RKO (cell line): ENCODE results near the gene HSPB8.

Source experiments
- DNase-seq: peaks from one replicate; pipeline ENCODE4 v3.0.0-alpha.2; 2016; ENCODE audit warnings: low spot score

Gene HSPB8

DNA sequence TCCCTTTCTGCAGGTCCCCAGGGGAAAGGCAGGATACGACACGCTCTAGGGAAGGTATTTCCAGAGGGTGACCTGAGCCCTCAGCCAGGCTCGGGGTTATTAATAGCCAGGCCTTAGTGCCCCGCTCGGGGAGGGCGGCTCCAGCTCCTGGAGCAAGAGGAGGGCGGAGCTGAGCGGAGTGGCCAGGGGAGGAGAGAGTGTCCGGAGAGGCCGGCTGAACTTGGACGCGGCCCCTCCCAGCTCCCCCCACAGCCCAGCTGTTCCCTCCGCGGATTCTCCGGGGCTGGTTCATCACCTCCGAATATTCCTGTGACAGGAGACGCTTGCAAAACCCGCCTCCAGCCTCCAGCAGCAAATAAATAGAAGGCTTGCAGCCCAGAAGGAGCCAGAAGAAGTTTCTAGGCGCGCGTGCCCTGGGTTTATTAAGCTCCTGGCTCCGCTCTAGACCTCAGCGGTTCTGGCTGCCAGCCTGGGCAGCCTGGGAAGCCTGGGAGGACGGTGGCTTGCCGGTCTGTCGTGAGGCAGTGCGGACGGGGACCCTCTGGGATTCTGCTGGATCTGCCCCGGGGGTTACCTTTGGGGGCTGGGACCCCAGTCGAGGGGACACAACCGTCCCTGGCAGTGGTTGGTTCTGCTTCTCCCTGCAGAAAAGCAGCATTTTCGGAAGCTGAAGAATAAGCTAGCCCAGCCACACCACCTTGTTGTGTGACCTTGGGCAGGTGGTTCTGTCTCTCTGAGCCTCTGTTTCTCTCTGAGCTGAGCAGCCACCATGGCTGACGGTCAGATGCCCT, at the start of gene HSPB8:
Gene HSPB8, plus strand, starts transcription at position 388 of the 791 bp plus-strand sequence. Its CDS starts 382 bp downstream, at position 770.
- no peak for DNase-seq

DNA sequence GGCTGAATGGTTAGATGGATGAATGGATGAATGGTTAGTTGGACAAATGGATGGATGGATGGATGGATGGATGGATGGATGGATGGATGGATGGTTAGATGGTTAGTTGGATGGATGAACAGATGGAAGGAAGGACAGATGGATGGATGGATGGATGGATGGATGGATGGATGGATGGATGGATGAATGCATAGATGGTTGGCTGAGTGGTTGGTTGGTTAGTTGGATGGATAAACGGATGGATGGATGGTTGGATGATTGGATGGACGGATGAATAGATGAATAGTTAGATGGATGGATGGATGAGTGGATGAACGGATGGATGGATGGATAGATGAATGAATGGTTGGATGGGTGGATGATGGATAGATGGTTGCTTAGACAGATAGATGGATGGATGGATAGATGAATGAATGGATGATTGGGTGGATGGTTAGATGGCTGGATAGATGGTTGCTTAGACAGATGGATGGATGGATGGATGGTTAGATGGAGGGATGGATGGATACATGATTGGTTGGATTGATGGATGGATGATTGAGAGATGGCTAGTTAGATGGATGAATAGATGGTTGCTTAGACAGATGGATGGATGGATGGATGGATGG, 48.8 kb upstream of the HSPB8 start:
- DNase-seq, result no peak

- no peak for DNase-seq
These were observed 48.2 kb upstream of the HSPB8 start for GRCh38 chr12:119130523-119130922.

DNA sequence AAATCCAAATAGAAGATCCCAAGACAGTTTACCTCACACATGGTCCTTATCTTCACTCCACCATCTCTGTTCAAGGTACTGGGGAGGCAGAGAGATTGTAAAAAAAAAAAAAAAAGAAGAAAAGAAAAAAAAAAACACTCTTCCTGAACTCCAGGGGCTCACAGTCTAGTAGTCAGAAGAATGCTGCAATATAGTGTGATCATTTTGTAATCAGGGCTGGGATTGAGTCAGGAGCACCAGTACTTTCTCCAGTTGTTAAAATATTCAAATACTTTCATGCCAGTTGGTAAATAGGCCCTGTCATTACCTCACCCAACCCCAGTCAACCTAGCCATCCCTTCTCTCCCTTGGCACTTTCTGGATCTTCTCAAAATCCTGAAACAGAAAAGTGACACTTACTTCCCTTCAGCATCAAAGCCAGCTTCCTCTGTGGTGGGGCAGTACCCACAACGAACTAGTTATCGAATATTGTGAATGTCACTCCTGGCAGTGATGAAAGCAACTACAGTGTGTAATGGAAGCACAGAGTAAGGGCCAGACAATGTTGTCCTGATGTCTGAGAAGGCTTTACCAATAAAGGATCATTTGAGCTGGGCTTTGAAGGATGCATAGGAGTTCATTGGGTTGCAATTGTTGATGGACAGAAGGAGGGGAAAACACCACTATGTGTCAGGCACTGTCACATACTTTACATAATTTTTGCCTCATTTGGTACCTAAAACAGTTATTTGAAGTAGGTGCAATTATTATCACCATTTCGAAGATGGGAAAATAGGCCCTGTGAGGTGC, 44.3 kb upstream of the HSPB8 start:
- no peak for DNase-seq

- no peak for DNase-seq
These were observed 41.8 kb upstream of the HSPB8 start for GRCh38 chr12:119136811-119137410.

GRCh38 chr12:119139448-119139847, 39.3 kb upstream of the HSPB8 start:
- DNase-seq, result no peak

DNA sequence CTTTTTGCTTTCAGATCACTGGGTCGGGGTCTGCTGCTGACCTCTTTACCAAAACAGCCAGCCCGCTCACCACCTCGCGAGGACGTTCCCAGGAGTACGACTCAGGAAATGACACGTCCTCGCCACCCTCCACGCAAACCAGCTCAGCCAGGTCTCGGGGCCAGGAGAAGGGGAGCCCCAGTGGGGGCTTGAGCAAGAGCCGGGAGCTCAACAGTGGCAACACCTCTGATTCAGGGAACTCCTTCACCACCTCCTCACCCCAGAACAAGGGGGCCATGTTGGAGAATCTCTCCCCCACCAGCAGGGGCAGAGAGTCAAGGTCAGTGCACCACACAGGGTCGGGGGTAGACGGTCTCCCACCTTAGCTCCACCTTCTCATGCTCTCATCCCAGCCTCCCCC, 33.4 kb upstream of the HSPB8 start:
- DNase-seq, result no peak

DNA sequence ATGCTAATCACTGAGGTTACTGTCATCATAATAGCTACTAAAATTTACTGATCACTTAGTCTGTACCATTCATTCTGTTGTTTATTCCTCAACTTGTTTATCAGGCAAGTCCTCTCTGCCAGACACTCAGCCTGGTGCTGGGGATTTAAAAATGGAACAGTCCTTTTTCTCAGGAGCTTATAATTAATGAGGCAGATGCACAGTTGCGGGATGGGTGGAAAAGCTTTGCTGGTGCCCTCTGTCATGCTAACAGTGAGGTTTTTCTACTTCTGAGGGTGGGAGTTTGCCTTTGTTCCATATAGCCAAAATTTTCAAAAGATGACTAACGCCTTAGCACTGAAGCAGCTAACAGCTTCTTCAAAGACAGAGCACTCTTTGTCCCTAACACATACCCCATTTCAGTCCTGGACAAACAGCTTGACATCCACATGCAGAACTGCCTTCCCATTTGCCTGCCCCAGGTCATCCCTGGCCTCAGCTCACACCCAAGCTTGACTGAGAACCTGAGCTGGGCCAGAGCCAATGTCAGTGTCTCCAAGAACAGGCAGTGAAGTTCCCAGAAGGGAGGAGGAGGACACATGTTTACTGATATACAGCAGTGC, 30.8 kb upstream of the HSPB8 start:
- no peak for DNase-seq

GRCh38 chr12:119149270-119149669, 29.5 kb upstream of the HSPB8 start:
- DNase-seq, result no peak

GRCh38 chr12:119151445-119152026, 27.2 kb upstream of the HSPB8 start:
- no peak for DNase-seq

DNA sequence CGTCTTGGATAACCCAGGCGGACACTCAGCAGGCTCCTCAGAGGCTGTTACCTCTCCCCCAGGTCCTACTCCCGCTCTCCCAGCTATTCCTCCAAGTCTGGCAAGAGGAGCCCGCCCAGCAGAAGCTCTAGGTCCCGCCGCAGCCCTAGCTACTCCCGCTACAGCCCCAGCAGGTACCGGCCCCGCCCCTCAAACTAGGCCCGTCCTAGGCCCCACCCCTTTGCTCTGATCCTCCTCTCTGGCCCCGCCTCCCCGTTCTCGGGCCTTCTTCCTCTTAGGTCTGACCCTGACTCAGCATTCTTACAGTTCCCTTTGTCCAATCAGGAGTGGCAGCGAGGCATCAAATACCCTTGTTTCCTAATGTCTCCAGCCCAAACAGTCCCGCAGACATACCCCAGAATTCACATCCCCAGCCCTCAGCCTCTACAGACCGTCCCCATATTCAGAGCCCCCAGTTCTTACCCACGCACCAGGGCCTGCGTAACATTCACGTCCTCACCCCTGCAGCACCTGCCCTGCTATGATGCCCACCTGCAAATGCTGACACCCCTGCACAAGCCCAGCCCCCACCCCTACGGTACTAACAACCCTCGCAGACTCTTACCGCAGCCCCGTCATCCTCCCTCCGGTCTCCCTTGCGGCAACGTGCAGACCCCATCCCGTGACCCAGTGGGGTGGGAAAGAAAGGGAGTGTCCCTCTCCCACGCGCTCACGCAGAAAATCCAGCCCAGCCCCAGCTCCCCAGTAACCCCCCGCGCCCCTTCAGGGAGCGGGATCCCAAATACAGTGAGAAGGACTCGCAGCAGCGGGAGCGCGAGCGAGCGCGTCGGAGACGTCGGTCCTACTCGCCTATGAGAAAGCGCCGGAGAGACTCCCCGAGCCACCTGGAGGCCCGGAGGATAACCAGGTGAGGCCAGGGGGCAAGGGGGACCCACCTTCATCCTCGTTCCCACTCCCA, 25.0 kb upstream of the HSPB8 start:
- DNase-seq, result no peak

- no peak for DNase-seq
These were observed 24.3 kb upstream of the HSPB8 start for GRCh38 chr12:119154435-119154818.

DNA sequence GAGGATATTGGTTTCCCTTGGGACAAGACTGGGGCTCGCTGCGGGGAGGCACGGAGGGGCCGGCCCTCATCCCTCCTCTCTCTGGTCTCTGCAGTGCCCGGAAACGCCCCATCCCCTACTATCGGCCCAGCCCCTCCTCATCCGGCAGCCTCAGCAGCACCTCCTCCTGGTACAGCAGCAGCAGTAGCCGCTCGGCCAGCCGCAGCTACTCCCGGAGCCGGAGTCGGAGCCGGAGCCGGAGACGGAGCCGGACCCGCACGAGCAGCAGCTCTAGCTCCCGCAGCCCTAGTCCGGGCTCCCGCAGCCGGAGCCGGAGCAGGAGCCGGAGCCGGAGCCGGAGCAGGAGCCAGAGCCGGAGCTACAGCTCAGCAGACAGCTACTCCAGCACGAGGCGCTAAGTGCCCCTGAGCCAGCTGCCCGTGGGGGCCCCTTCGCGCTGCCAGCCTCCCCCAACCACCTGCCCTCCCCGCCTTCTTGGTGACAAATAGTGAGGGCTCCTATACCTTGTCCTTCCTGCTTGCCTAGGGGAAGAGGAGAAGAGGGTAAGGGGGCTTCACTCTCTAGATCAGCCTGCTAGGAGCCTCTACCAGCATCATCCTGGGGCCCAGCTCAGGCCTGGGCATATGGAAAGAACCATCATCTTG, 22.2 kb upstream of the HSPB8 start:
- no peak for DNase-seq

- no peak for DNase-seq
These were observed 21.2 kb upstream of the HSPB8 start for GRCh38 chr12:119157528-119157927.

GRCh38 chr12:119157978-119158377, 20.8 kb upstream of the HSPB8 start:
- no peak for DNase-seq

DNA sequence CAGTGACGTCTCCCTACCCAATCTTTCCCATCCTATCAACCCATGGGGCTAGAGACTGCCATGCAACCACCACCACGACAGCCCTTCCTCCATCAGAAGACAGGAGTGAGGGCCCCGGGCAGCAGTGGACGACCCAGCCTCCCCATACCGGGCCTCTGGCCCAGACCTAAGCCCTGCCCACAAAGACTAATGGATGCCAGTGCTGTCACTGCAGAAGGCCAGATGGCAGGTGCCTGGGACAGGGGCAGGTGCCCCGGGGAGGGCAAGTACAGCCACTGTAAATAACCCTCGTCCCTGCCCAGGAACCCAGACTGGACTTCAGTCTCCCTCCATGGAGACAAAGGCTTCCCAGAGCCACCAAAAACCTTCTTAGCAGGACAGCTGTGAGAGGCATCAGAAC, 20.3 kb upstream of the HSPB8 start:
- no peak for DNase-seq

- no peak for DNase-seq
These were observed 18.9 kb upstream of the HSPB8 start for GRCh38 chr12:119159844-119160243.

DNA sequence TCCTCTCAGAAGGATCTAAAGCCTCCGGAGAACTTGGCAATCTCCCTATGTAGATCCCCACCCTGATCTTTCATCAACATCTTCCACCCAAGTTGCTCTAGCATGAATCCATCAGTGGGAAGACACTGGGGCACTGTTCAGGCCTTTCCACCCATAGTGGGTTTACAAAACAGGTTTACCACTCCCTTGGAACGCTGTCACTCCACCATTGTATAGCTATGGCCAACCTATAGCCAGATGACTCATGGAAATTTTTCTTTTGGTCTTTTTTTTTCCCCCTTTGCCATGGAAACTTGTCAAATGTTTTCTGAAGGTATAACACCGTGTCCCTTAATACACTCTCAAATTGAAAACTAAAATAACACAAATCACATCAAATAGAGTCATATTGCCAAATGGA, 10.8 kb upstream of the HSPB8 start:
- DNase-seq, result no peak

DNA sequence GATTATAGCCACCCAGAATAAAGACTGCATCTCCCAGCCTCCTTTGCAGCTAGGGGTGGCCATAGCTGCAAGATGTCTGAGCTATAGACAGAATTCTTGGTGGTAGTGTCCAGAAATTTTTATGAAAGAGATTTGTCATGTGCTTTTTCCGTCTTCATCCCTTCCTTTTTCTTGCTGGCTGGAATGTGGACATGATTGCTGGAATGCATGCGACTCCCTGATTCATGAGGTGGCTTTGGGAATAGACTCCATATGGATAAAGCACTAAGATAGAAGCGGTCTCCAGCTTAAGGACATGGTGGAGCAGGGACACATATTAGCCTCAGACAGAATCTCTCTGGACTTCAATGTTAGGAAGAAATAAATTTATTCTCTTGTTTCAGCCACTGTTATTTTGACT, 10.0 kb upstream of the HSPB8 start:
- DNase-seq, result no peak

DNA sequence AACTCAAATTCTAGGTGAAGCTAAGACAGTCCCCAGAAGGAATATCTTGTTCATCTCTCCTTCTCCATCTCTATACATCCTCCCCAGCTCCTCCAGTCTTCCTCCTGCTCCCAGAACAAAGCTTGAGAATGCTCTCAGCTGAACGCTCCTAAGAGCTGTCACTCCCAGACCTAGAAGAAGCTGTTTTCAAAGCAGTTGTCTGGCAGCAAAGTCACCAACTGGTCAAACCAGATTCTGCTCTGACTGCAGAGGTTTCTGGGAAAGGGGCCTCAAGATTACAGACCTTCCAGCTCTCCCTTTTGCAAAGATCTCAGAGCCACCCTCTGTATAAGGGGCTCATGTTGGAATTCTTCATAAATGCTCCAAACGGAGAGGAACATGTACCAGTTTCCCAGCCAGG, 9.6 kb upstream of the HSPB8 start:
- no peak for DNase-seq
